ENCODE measurements around the gene SPATA19.

Gene SPATA19

DNA sequence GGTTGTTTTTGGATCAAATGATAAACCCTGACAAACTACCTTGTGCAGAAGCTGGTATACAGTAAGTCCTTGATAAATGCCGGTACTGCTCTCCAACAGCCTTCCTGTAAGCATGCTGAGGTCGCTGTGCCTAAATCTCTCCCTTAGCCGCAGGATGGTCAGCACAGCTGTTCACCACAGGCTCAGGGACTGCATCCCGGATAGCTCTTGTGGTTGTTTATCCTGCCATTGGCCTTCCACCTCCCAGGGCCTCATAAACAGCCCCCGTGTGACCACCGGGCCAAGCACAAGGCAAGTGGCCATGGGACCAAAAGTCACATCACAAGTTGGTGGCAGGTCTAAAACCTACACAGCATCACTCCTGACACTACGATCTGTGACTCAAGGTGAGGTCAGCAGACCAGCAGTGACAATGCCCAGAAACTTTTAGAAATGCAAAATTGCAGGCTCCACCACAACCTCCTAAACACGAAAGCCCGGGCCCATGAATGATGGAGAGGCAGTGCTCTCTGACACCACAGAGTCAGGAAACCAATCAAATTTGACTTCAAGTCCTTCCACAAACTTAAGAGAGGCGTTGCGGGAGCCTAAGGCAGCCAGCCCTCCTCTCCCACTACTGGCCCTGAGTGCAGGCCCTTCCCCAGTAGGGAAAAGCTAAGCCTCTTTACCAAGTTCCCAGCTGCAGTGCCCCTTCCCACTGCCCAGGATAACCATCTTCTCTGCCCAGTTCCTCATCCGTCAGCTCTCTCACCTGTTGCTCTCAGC is 3.9 kb downstream of the SPATA19 start:
- H3F3A ChIP-seq (ENCODE audit: insufficient read depth), result no peaks in the 10 kb centered on the region
- H3K27me3 ChIP-seq (ENCODE audit: low read length), result no peaks in the 10 kb centered on the region
- no peaks in the 10 kb centered on the region for H4K20me1 ChIP-seq (ENCODE audit: low read depth, low read length)
- no peak for TF ChIP-seq EZH2phosphoT487 (conservative IDR thresholded peaks at IDR 0.05; ENCODE audit: low read length)
- TF ChIP-seq, protein P1, sequence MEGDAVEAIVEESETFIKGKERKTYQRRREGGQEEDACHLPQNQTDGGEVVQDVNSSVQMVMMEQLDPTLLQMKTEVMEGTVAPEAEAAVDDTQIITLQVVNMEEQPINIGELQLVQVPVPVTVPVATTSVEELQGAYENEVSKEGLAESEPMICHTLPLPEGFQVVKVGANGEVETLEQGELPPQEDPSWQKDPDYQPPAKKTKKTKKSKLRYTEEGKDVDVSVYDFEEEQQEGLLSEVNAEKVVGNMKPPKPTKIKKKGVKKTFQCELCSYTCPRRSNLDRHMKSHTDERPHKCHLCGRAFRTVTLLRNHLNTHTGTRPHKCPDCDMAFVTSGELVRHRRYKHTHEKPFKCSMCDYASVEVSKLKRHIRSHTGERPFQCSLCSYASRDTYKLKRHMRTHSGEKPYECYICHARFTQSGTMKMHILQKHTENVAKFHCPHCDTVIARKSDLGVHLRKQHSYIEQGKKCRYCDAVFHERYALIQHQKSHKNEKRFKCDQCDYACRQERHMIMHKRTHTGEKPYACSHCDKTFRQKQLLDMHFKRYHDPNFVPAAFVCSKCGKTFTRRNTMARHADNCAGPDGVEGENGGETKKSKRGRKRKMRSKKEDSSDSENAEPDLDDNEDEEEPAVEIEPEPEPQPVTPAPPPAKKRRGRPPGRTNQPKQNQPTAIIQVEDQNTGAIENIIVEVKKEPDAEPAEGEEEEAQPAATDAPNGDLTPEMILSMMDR (IDR thresholded peaks at IDR 0.05; ENCODE audit: insufficient read depth, low read length, poor library complexity, severe bottlenecking), result no peak
- H3K4me2 ChIP-seq (ENCODE audit: low read depth, low read length, poor library complexity, severe bottlenecking), result no peak overlapping the region
- no peak overlapping the region for H2AFZ ChIP-seq (ENCODE audit: low read depth, low read length, severe bottlenecking)
- H3K9me3 ChIP-seq (ENCODE audit: insufficient read depth, low read length), result no peaks in the 10 kb centered on the region
- no peak overlapping the region for H3K27ac ChIP-seq (ENCODE audit: low read depth, low read length)
- H3K36me3 ChIP-seq (ENCODE audit: low read length), result no peaks in the 10 kb centered on the region
- H3K4me3 ChIP-seq (ENCODE audit: insufficient read depth, low read length, poor library complexity, severe bottlenecking), result no peak overlapping the region
- H3K9ac ChIP-seq (ENCODE audit: low read length), result no peak overlapping the region
- no peaks in the 10 kb centered on the region for H3K9me2 ChIP-seq (replicated peaks; ENCODE audit: insufficient read depth, low read length)
- no peaks in the 10 kb centered on the region for H3K79me2 ChIP-seq (ENCODE audit: insufficient read depth, low read length)

DNA sequence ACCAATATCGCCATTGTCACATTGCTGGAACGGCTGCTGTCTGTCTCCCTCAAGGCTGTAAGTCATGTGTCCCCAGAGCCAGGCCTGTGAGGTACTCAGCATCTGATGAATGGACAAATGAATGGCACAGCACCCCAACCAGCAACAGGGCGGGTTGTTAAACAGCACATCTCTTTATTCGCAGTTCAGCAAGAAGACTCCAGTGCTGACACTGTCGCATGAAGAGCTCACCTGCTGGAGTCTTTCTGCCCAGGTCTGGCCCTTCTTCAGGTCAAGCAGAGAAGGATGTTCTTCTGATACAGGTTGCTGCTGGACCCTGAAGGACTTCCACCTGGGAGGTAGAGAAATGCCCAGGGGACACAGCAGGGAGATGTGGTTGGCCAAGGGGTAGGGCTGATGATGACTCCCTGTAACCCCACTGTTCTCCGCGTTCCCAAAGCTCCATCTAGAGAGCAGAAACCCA is 4.8 kb downstream of the SPATA19 start:
- H3K9me2 ChIP-seq (replicated peaks; ENCODE audit: insufficient read depth, low read length), result no peaks in the 10 kb centered on the region

DNA sequence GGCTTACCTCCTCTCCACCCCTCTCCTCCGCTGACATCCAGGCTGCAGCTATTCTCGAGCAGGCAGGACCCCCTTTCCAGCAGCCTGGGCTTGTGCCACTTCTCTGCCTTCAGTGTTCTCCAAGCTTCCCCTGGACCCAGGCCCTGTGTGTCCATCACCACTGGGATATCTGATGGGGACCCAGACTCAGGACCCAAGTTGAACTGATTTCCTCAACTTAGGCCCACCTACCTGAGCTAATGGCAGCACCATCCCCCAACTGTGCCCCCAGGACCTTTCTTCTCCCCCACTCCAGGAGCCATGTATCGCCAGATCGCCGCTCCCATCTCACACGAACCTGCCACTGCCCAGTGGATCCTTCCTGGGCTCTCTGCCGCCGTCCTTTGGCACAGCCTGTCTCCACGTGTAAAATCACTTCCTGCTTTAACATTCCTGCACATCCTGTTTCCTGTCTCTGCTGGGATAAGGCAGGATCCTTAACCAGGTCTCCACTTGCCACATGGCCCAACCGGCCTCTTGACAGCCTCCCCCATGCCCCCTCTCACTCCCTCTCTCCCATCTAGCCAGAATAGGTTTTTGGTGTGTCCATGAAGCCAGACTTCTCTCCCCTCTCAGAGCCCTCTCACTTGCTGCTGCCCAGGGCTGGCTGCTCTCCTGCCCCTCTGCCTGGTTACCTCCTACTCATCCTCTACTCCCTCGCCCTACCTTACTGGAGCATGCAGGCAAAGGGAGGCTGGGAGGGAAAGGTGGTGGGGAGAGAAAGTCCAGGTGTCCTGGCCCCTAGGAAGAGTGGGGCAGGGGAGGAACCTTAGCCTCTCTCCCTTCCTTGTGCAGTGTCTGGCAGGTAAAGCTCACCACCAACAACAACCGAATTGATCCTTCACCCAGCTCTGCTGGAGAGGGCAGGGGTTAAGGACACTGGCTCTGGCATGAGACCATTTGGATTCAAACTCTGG is 9.4 kb downstream of the SPATA19 start:
- Histone ChIP-seq H3K4me2 (ENCODE audit: low read depth, low read length, poor library complexity, severe bottlenecking) (no peak overlapping the region), H3K27me3 (ENCODE audit: low read length) (no peaks in the 10 kb centered on the region), H3K79me2 (ENCODE audit: insufficient read depth, low read length) (no peaks in the 10 kb centered on the region), H4K20me1 (ENCODE audit: low read depth, low read length) (no peaks in the 10 kb centered on the region), H3K36me3 (ENCODE audit: low read length) (no peaks in the 10 kb centered on the region), H3K27ac (ENCODE audit: low read depth, low read length) (no peak overlapping the region), H3F3A (ENCODE audit: insufficient read depth) (no peaks in the 10 kb centered on the region), H3K4me3 (ENCODE audit: insufficient read depth, low read length, poor library complexity, severe bottlenecking) (no peak overlapping the region), H3K9me3 (ENCODE audit: insufficient read depth, low read length) (no peaks in the 10 kb centered on the region), H3K9me2 (replicated peaks; ENCODE audit: insufficient read depth, low read length) (no peaks in the 10 kb centered on the region), H2AFZ (ENCODE audit: low read depth, low read length, severe bottlenecking) (no peak overlapping the region), H3K9ac (ENCODE audit: low read length) (no peak overlapping the region)
- TF ChIP-seq EZH2phosphoT487 (conservative IDR thresholded peaks at IDR 0.05; ENCODE audit: low read length), result no peak
- TF ChIP-seq, protein P1 (IDR thresholded peaks at IDR 0.05; ENCODE audit: insufficient read depth, low read length, poor library complexity, severe bottlenecking), result no peak

More for the DNA sequence above, 4.8 kb downstream of the SPATA19 start:
- no peak overlapping the region for H3K4me3 ChIP-seq (ENCODE audit: insufficient read depth, low read length, poor library complexity, severe bottlenecking)
- no peaks in the 10 kb centered on the region for H3F3A ChIP-seq (ENCODE audit: insufficient read depth)
- TF ChIP-seq, protein P1 (IDR thresholded peaks at IDR 0.05; ENCODE audit: insufficient read depth, low read length, poor library complexity, severe bottlenecking), result no peak
- TF ChIP-seq EZH2phosphoT487 (conservative IDR thresholded peaks at IDR 0.05; ENCODE audit: low read length), result no peak
- no peak overlapping the region for H3K27ac ChIP-seq (ENCODE audit: low read depth, low read length)
- no peak overlapping the region for H3K9ac ChIP-seq (ENCODE audit: low read length)
- H2AFZ ChIP-seq (ENCODE audit: low read depth, low read length, severe bottlenecking), result no peak overlapping the region
- no peaks in the 10 kb centered on the region for H3K27me3 ChIP-seq (ENCODE audit: low read length)
- H4K20me1 ChIP-seq (ENCODE audit: low read depth, low read length), result no peaks in the 10 kb centered on the region
- no peaks in the 10 kb centered on the region for H3K36me3 ChIP-seq (ENCODE audit: low read length)
- H3K9me3 ChIP-seq (ENCODE audit: insufficient read depth, low read length), result no peaks in the 10 kb centered on the region
- H3K4me2 ChIP-seq (ENCODE audit: low read depth, low read length, poor library complexity, severe bottlenecking), result no peak overlapping the region
- no peaks in the 10 kb centered on the region for H3K79me2 ChIP-seq (ENCODE audit: insufficient read depth, low read length)

All from SU-DHL-6 (cell line).